ENCODE data around the gene SLC35F5.
"Not testable (repeated sequence)": the region's sequence is repeated elsewhere in the genome, so short reads cannot be mapped to it uniquely, and the experiment has no call there.

The SLC35F5 gene

DNA sequence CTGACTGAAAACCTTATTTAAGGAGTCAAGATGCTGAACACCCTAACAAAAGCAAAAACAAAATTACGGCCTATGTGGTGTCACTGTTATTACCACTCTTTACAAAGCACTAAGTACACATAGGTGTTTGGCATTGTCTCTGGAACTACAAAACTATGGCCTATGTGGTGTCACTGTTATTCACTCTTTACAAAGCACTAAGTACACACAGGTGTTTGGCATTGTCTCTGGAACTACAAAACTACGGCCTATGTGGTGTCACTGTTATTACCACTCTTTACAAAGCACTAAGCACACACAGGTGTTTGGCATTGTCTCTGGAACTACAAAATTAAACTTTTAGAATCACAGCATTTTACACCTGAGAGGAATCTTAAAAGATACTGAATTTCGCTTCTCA, 47.4 kb downstream of the SLC35F5 start:
- TF ChIP-seq, protein P1, sequence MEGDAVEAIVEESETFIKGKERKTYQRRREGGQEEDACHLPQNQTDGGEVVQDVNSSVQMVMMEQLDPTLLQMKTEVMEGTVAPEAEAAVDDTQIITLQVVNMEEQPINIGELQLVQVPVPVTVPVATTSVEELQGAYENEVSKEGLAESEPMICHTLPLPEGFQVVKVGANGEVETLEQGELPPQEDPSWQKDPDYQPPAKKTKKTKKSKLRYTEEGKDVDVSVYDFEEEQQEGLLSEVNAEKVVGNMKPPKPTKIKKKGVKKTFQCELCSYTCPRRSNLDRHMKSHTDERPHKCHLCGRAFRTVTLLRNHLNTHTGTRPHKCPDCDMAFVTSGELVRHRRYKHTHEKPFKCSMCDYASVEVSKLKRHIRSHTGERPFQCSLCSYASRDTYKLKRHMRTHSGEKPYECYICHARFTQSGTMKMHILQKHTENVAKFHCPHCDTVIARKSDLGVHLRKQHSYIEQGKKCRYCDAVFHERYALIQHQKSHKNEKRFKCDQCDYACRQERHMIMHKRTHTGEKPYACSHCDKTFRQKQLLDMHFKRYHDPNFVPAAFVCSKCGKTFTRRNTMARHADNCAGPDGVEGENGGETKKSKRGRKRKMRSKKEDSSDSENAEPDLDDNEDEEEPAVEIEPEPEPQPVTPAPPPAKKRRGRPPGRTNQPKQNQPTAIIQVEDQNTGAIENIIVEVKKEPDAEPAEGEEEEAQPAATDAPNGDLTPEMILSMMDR (IDR thresholded peaks at IDR 0.05; ENCODE audit: low read length, missing control alignments) = no peak
- no peak overlapping the region for H3K4me3 ChIP-seq (replicated peaks; ENCODE audit: low read depth, low read length)

DNA sequence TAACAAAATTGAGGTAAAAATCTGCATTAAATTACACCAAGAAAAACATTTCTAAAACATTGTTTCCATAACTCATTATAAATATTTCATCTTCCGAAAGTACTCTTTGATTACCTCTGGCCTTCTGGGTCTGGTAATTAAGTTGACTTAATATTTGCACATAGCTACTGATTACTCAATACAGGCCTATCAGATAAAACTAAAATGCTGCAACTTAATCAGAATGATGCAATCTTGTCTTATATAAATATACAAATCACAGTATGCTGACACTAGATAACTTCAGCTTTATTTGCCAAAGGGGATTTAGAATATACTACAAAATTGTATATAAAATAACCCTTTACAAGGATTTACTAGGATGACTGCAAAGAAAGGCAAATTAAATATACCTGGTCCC, 49.3 kb downstream of the SLC35F5 start:
- H3K4me3 ChIP-seq (replicated peaks; ENCODE audit: low read depth, low read length) = no peak overlapping the region
- peak; percentile 27 for DNase-seq (ENCODE audit: low read depth)
- TF ChIP-seq, protein P1 (IDR thresholded peaks at IDR 0.05; ENCODE audit: low read length, missing control alignments) = no peak

More for the DNA sequence above, 47.4 kb downstream of the SLC35F5 start:
- no peak for DNase-seq (ENCODE audit: low read depth)

DNA sequence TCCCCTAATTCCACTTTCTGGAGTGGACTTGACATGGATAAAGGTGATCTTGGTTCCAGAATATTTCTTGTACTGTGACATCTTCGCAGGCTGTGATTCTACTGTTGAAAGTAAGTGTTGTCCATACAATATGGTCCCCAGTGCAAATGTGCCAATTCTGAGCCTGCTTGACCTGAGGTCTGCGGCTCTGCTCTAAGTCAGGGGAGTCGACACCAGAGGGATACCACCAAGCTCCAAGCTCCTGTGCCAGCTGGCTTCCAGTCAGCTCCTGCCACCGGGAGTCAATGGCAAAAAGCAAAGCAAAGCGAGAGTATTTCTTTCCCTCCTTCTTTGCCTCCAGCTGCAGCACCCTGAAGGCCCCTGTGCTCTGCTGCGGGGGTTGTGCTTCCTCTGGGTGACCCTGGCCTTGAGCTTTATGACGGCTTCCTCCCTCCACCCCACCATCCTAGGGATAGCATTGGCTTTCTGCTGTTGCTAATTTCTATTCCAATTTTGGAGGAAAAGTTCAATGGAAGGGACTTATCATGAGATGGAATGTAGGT, 50.4 kb downstream of the SLC35F5 start:
- TF ChIP-seq, protein P1 (IDR thresholded peaks at IDR 0.05; ENCODE audit: low read length, missing control alignments) = no peak
- DNase-seq (ENCODE audit: low read depth) = no peak
- no peak overlapping the region for H3K4me3 ChIP-seq (replicated peaks; ENCODE audit: low read depth, low read length)

DNA sequence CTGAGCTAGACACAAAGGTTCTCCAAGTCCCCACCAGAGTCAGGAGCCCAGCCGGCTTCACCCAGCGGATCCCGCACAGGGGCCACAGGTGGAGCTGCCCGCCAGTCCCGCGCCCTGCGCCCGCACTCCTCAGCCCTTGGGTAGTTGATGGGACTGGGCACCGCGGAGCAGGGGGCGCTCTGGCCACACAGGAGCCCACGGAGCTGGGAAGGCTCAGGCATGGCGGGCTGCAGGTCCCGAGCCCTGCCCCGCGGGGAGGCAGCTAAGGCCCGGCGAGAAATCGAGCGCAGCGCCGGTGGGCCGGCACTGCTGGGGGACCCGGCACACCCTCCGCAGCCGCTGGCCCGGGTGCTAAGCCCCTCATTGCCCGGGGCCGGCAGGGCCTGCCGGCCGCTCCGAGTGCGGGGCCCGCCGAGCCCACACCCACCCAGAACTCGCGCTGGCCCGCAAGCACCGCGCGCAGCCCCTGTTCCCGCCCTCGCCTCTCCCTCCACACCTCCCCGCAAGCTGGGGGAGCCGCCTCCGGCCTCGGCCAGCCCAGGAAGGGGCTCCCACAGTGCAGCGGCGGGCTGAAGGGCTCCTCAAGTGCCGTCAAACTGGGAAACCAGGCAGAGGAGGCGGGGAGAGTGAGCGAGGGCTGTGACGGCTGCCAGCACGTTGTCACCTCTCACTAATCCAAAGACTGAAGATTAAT, 52.0 kb downstream of the SLC35F5 start:
- not testable (repeated sequence) for H3K4me3 ChIP-seq (replicated peaks; ENCODE audit: low read depth, low read length); DNase-seq (ENCODE audit: low read depth)

DNA sequence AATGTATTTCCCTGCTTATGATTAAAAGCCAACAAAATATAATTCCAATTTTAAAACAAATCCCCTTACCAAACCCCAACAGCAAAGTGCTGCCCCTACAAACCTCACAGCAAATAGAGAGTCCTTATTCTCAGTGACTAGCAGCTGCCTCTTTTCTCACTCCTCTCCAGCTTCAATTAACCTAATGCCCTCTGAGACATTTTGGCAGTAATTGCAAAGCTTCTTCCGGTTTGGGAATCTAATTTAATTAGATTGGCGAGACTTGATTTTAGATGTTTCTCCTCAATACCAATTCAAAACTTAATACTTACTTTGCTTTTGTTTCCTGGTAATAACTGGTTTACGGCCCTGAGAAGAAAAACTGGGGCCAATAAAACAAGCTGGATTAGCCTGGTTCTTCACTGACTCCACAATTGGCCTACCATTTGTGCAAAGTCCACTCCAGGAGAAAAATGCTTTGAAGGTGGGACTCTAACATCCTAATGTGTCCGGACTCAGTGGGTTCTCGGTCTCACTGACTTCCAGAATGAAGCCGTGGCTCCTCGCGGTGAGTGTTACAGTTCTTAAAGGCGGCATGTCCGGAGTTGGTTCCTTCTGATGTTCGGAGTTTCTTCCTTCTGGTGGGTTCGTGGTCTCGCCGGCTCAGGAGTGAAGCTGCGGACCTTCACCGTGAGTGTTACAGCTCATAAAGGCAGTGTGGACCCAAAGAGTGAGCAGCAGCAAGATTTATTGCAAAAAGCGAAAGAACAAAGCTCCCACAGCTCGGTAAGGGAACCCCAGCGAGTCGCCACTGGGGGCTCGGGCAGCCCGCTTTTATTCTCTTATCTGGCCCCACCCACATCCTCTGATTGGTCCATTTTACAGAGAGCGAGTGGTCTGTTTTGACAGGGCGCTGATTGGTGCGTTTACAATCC, 52.8 kb downstream of the SLC35F5 start:
- TF ChIP-seq, protein P1 (IDR thresholded peaks at IDR 0.05; ENCODE audit: low read length, missing control alignments) = no peak

DNA sequence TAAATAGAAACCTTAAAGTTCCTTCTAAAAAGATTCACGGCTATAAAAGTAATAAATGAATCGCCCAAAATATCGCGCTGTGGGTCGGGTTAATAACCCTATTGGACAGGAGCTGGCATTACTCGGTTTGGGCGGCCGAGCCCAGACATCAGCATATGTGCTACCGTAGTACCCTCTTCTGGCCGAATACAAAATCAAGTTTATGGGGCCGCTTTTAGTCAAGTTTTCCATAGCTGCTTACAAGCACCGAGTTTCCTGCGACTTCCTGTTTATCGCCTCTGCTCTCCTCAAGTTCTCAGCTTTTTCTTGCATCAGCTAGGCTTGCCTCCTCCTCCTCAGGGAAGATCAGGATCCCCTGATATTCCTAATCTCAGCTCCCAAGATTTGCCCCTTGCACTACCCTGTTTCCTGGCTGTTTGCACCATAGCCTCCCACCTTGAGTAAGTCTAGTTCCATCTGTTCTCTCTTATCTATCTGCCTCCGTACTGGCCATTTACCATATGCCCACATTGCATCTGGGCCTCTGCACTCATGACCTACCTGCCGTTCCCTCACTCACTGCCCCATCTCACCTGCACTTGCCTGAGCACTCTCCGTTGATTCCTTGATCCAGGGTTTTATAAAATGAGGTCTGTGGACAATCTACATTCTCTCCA, 56.1 kb downstream of the SLC35F5 start:
- TF ChIP-seq, protein P1 (IDR thresholded peaks at IDR 0.05; ENCODE audit: low read length, missing control alignments) = no peak
- peak; percentile 12 for DNase-seq (ENCODE audit: low read depth)
- H3K4me3 ChIP-seq (replicated peaks; ENCODE audit: low read depth, low read length) = no peak overlapping the region

More for the DNA sequence above, 52.8 kb downstream of the SLC35F5 start:
- H3K4me3 ChIP-seq (replicated peaks; ENCODE audit: low read depth, low read length) = no peak overlapping the region
- no peak for DNase-seq (ENCODE audit: low read depth)

Measured in fibroblast of pulmonary artery (primary cell).